Stimulated activated naive B cell treated with anti-CD40 and anti-IgM and Interleukin-4, amounts not matched to agents 10 μg/mL and 1 μg/mL and 100 μg/mL, for 72 hours (primary cell): ENCODE data around the gene USP30.
"Not testable (repeated sequence)": the region's sequence is repeated elsewhere in the genome, so short reads cannot be mapped to it uniquely, and the experiment has no call there.

Experiments used
- ATAC-seq, 2 donors: fragments of 150-1000 bp; cut with Tn5 transposase; replicated peaks; 2 replicates each; pipeline ENCODE4 v1.10.0; 2021; ENCODE audit warnings: moderate library complexity in 1 of 2
- DNase-seq: peaks from one replicate; pipeline ENCODE4 v3.0.0; 2021
- H3K27ac Mint-ChIP-seq: one replicate; pipeline ENCODE4 v1.8.0; 2022; ENCODE audit warnings: mild to moderate bottlenecking, mixed read lengths
- H3K27me3 Mint-ChIP-seq, 2 donors: one replicate each; pipeline ENCODE4 v1.8.0; 2022; ENCODE audit warnings: mixed read lengths in 2 of 2
- H3K36me3 Mint-ChIP-seq, 2 donors: one replicate each; pipeline ENCODE4 v1.8.0; 2022; ENCODE audit warnings: mixed read lengths in 2 of 2, mild to moderate bottlenecking in 1 of 2
- H3K4me1 Mint-ChIP-seq, 2 donors: one replicate each; pipeline ENCODE4 v1.8.0; 2022; ENCODE audit warnings: mixed read lengths in 2 of 2, mild to moderate bottlenecking in 1 of 2
- H3K4me3 Mint-ChIP-seq, 2 donors: one replicate each; pipeline ENCODE4 v1.8.0; 2022; ENCODE audit warnings: mild to moderate bottlenecking in 2 of 2, mixed read lengths in 2 of 2, moderate library complexity in 1 of 2
- H3K9me3 Mint-ChIP-seq, 2 donors: one replicate each; pipeline ENCODE4 v1.8.0; 2022; ENCODE audit warnings: mixed read lengths in 2 of 2, mild to moderate bottlenecking in 1 of 2

The USP30 gene

GRCh38 chr12:109052414-109053323 lies at the start of gene USP30:
Gene USP30 (plus strand): TSS chr12:109052576. CDS start chr12:109052679, 103 bp downstream.
- H3K27ac Mint-ChIP-seq: peak within 1 kb of the TSS; percentile 96

GRCh38 chr12:109004017-109004416 lies 48.4 kb upstream of the USP30 start:
- no peaks in the 10 kb centered on the region for H3K9me3 Mint-ChIP-seq
- no peaks in the 10 kb centered on the region for H3K36me3 Mint-ChIP-seq
- H3K4me3 Mint-ChIP-seq: no peak overlapping the region
- H3K4me1 Mint-ChIP-seq: no peaks in the 10 kb centered on the region
- ATAC-seq (no peak), DNase-seq (no peak)
- no peak overlapping the region for H3K27ac Mint-ChIP-seq
- peaks cover 11 to 14% of the 10 kb centered on the region in 2 donors for H3K27me3 Mint-ChIP-seq

More at GRCh38 chr12:109052414-109053323, at the start of gene USP30:
- no peaks in the 10 kb centered on the region for H3K36me3 Mint-ChIP-seq
- no peaks in the 10 kb centered on the region for H3K27me3 Mint-ChIP-seq
- peak within 1 kb of the TSS; percentile 93 to 98 for H3K4me3 Mint-ChIP-seq
- DNase-seq (peak; percentile 77), ATAC-seq (peak; percentile 81 to 90)
- H3K4me1 Mint-ChIP-seq: peaks cover 9 to 14% of the 10 kb centered on the region in 2 donors
- H3K9me3 Mint-ChIP-seq: no peaks in the 10 kb centered on the region

GRCh38 chr12:109009766-109010165 lies 42.6 kb upstream of the USP30 start:
- Mint-ChIP-seq H3K4me1 (no peaks in the 10 kb centered on the region), H3K4me3 (no peak overlapping the region), H3K27ac (no peak overlapping the region), H3K36me3 (no peaks in the 10 kb centered on the region), H3K27me3 (peaks cover 24 to 32% of the 10 kb centered on the region in 2 donors), H3K9me3 (no peaks in the 10 kb centered on the region)
- DNase-seq: no peak
- ATAC-seq: no peak

GRCh38 chr12:109010259-109010658 lies 42.1 kb upstream of the USP30 start:
- H3K4me1 Mint-ChIP-seq: no peaks in the 10 kb centered on the region
- no peaks in the 10 kb centered on the region for H3K9me3 Mint-ChIP-seq
- ATAC-seq (no peak), DNase-seq (no peak)
- peaks cover 25 to 33% of the 10 kb centered on the region in 2 donors for H3K27me3 Mint-ChIP-seq
- H3K36me3 Mint-ChIP-seq: no peaks in the 10 kb centered on the region
- H3K4me3 Mint-ChIP-seq: no peak overlapping the region
- no peak overlapping the region for H3K27ac Mint-ChIP-seq

GRCh38 chr12:109014984-109015765 lies 37.2 kb upstream of the USP30 start:
- Mint-ChIP-seq H3K4me3 (no peak overlapping the region), H3K27ac (no peak overlapping the region), H3K27me3 (peaks cover 28 to 45% of the 10 kb centered on the region in 2 donors), H3K4me1 (no peaks in the 10 kb centered on the region), H3K9me3 (no peaks in the 10 kb centered on the region), H3K36me3 (no peaks in the 10 kb centered on the region)
- DNase-seq (no peak), ATAC-seq (no peak)

- no peak overlapping the region for H3K27ac Mint-ChIP-seq
- H3K4me1 Mint-ChIP-seq: peaks cover 3 to 4% of the 10 kb centered on the region in 2 donors
- DNase-seq (no peak), ATAC-seq (no peak)
- H3K4me3 Mint-ChIP-seq: no peak overlapping the region
- no peaks in the 10 kb centered on the region for H3K36me3 Mint-ChIP-seq
- H3K9me3 Mint-ChIP-seq: no peaks in the 10 kb centered on the region
- H3K27me3 Mint-ChIP-seq: peaks cover 37 to 53% of the 10 kb centered on the region in 2 donors
Observed at GRCh38 chr12:109016016-109016415, 36.4 kb upstream of the USP30 start.

GRCh38 chr12:109016978-109017377 lies 35.4 kb upstream of the USP30 start:
- no peak overlapping the region for H3K4me3 Mint-ChIP-seq
- DNase-seq (no peak), ATAC-seq (no peak)
- H3K27me3 Mint-ChIP-seq: peaks cover 37 to 52% of the 10 kb centered on the region in 2 donors
- H3K9me3 Mint-ChIP-seq: no peaks in the 10 kb centered on the region
- peaks cover 3 to 7% of the 10 kb centered on the region in 2 donors for H3K4me1 Mint-ChIP-seq
- H3K27ac Mint-ChIP-seq: no peak overlapping the region
- H3K36me3 Mint-ChIP-seq: no peaks in the 10 kb centered on the region

GRCh38 chr12:109018296-109018695 lies 34.1 kb upstream of the USP30 start:
- H3K36me3 Mint-ChIP-seq: no peaks in the 10 kb centered on the region
- H3K9me3 Mint-ChIP-seq: no peaks in the 10 kb centered on the region
- no peak overlapping the region for H3K27ac Mint-ChIP-seq
- DNase-seq (no peak), ATAC-seq (no peak)
- H3K4me1 Mint-ChIP-seq: peaks cover 3 to 7% of the 10 kb centered on the region in 2 donors
- H3K4me3 Mint-ChIP-seq: no peak overlapping the region
- H3K27me3 Mint-ChIP-seq: peaks cover 42 to 55% of the 10 kb centered on the region in 2 donors

GRCh38 chr12:109020146-109020795 lies 32.1 kb upstream of the USP30 start:
- DNase-seq (no peak), ATAC-seq (no peak)
- H3K9me3 Mint-ChIP-seq: no peaks in the 10 kb centered on the region
- no peak overlapping the region for H3K27ac Mint-ChIP-seq
- H3K4me1 Mint-ChIP-seq: peaks cover 3 to 7% of the 10 kb centered on the region in 2 donors
- H3K27me3 Mint-ChIP-seq: peaks cover 35 to 45% of the 10 kb centered on the region in 2 donors
- H3K4me3 Mint-ChIP-seq: no peak overlapping the region
- no peaks in the 10 kb centered on the region for H3K36me3 Mint-ChIP-seq

- Mint-ChIP-seq H3K9me3 (no peaks in the 10 kb centered on the region), H3K27me3 (peaks cover 38 to 42% of the 10 kb centered on the region in 2 donors), H3K4me3 (no peak within 1 kb of the TSS), H3K36me3 (no peaks in the 10 kb centered on the region), H3K4me1 (peaks cover 3 to 7% of the 10 kb centered on the region in 2 donors), H3K27ac (no peak within 1 kb of the TSS)
- DNase-seq: peak; percentile 3
- peak; percentile 33 to 43 for ATAC-seq
Observed at GRCh38 chr12:109020796-109021380, 31.5 kb upstream of the USP30 start, which contains the start of gene SVOP. Gene SVOP (minus strand): TSS chr12:109021068. CDS start chr12:109020868, 200 bp downstream.

GRCh38 chr12:109027767-109028166 lies 24.6 kb upstream of the USP30 start:
- Mint-ChIP-seq H3K4me1 (no peaks in the 10 kb centered on the region), H3K9me3 (peaks cover 0 to 2% of the 10 kb centered on the region in 2 donors), H3K36me3 (no peaks in the 10 kb centered on the region), H3K27me3 (peaks cover 32 to 38% of the 10 kb centered on the region in 2 donors), H3K4me3 (no peak overlapping the region), H3K27ac (no peak overlapping the region)
- ATAC-seq (no peak), DNase-seq (no peak)

GRCh38 chr12:109028624-109029023 lies 23.8 kb upstream of the USP30 start:
- H3K36me3 Mint-ChIP-seq, DNase-seq, H3K4me1 Mint-ChIP-seq, H3K27ac Mint-ChIP-seq, ATAC-seq, H3K4me3 Mint-ChIP-seq, H3K9me3 Mint-ChIP-seq: not testable (repeated sequence)
- H3K27me3 Mint-ChIP-seq: peaks cover 32 to 46% of the 10 kb centered on the region in 2 donors

- DNase-seq (no peak), ATAC-seq (no peak)
- Mint-ChIP-seq H3K9me3 (peaks cover 0 to 2% of the 10 kb centered on the region in 2 donors), H3K36me3 (no peaks in the 10 kb centered on the region), H3K4me3 (no peak overlapping the region), H3K27me3 (peaks cover 32 to 54% of the 10 kb centered on the region in 2 donors), H3K4me1 (no peaks in the 10 kb centered on the region), H3K27ac (no peak overlapping the region)
Observed at GRCh38 chr12:109029411-109029810, 23.0 kb upstream of the USP30 start.
